H1 (cell line): ENCODE measurements around the gene ZNF425. TPM values are rescaled to one million over a fixed set of nuclear protein-coding genes. Genes with fewer than 3 reads are reported as not detected.

Experiments used
- CTCF ChIA-PET: fragments of 300-600 bp; sonication (Branson Sonifier 250); formaldehyde crosslinking; loops from one replicate; lab custom pipeline; 2021; ENCODE audit not compliant: partially characterized antibody; lab: Charles Lee
- POLR2A ChIA-PET: fragments of 300-600 bp; sonication (Branson Sonifier 250); formaldehyde crosslinking; loops from one replicate; lab custom pipeline; 2021; ENCODE audit warnings: inconsistent platforms; ENCODE audit not compliant: partially characterized antibody; lab: Charles Lee
- DNase-seq, 2 experiments: peaks; one replicate each; pipeline versions ENCODE4 v3.0.0 to v3.0.0-alpha.2; 2010 to 2022; ENCODE audit warnings: low spot score in 2 of 2, low read depth in 1 of 2, mixed read lengths in 1 of 2
- FAIRE-seq: peaks from 2 replicates; lab custom pipeline; 2011; peaks lifted over from hg19 to GRCh38; lab: Jason Lieb, UNC
- H2AFZ ChIP-seq: 2 replicates; pipeline ENCODE4 v1.8.1; 2012; ENCODE audit warnings: low read length, inconsistent platforms
- H2AK5ac ChIP-seq: 2 replicates; pipeline ENCODE4 v1.6.1; 2013; ENCODE audit warnings: low read depth, low read length
- H2BK120ac ChIP-seq: replicated peaks from 2 replicates; pipeline ENCODE3; 2013; ENCODE audit warnings: low read depth, low read length, inconsistent platforms
- H2BK12ac ChIP-seq: 2 replicates; pipeline ENCODE4 v1.6.1; 2013; ENCODE audit warnings: low read depth, low read length
- H2BK15ac ChIP-seq: 2 replicates; pipeline ENCODE4 v1.6.1; 2013; ENCODE audit warnings: low read length
- H2BK20ac ChIP-seq: 2 replicates; pipeline ENCODE4 v1.6.1; 2013; ENCODE audit warnings: low read length
- H2BK5ac ChIP-seq: 2 replicates; pipeline ENCODE4 v1.6.1; 2013; ENCODE audit warnings: low read depth, low read length
- H3K14ac ChIP-seq: 2 replicates; pipeline ENCODE4 v1.6.1; 2013; ENCODE audit warnings: inconsistent platforms; ENCODE audit not compliant: insufficient read length
- H3K18ac ChIP-seq: 2 replicates; pipeline ENCODE4 v1.6.1; 2013; ENCODE audit warnings: low read length; ENCODE audit errors: extremely low read depth
- H3K23ac ChIP-seq: 2 replicates; pipeline ENCODE4 v1.6.1; 2013; ENCODE audit warnings: inconsistent platforms; ENCODE audit not compliant: insufficient read length
- H3K23me2 ChIP-seq: 2 replicates; pipeline ENCODE4 v1.6.1; 2013; ENCODE audit warnings: low read depth, low read length
- H3K27ac ChIP-seq: 2 replicates; pipeline ENCODE4 v1.6.1; 2011; ENCODE audit warnings: low read depth, low read length, inconsistent platforms
- H3K27me3 ChIP-seq, 4 experiments: replicated peaks in 1 of 4; 1 replicate in 1 of 4; 2 replicates in 3 of 4; pipeline versions ENCODE4 v1.6.1 to v1.8.1; 2011 to 2013; ENCODE audit warnings: low read length in 3 of 4, mild to moderate bottlenecking in 3 of 4, inconsistent platforms in 2 of 4, mixed read lengths in 2 of 4, moderate library complexity in 1 of 4; ENCODE audit not compliant: control insufficient read depth in 3 of 4, insufficient read depth in 3 of 4; ENCODE audit errors: extremely low read depth in 1 of 4
- H3K36me3 ChIP-seq, 4 experiments: 2 replicates each; pipeline versions ENCODE4 v1.6.1 to v1.8.1; 2011 to 2013; ENCODE audit warnings: mild to moderate bottlenecking in 4 of 4, low read length in 3 of 4, moderate library complexity in 2 of 4, control low read depth in 1 of 4, inconsistent platforms in 1 of 4; ENCODE audit not compliant: insufficient read depth in 4 of 4, control insufficient read depth in 2 of 4
- H3K4ac ChIP-seq: replicated peaks from 2 replicates; pipeline ENCODE3; 2013; ENCODE audit warnings: low read length, low read depth, mixed read lengths, inconsistent platforms; ENCODE audit not compliant: insufficient read length
- H3K4me1 ChIP-seq, 4 experiments: replicated peaks in 1 of 4; 1 replicate in 1 of 4; 2 replicates in 3 of 4; pipeline versions ENCODE4 v1.6.1 to v1.8.1; 2011 to 2013; ENCODE audit warnings: low read length in 3 of 4, inconsistent platforms in 2 of 4, mixed read lengths in 1 of 4; ENCODE audit not compliant: insufficient read depth in 4 of 4, control insufficient read depth in 3 of 4
- H3K4me2 ChIP-seq, 2 experiments: 2 replicates each; pipeline versions ENCODE4 v1.6.1 to v1.8.1; 2011 to 2013; ENCODE audit warnings: low read depth in 2 of 2, low read length in 2 of 2, control low read depth in 1 of 2, inconsistent platforms in 1 of 2, mild to moderate bottlenecking in 1 of 2; ENCODE audit not compliant: insufficient read depth in 1 of 2
- H3K4me3 ChIP-seq, 4 experiments: fragments of 200-600, 300-600 bp in 1 of 4; sonication (generic), shearing (Covaris generic), sonication (Bioruptor Twin) in 1 of 4; 2 replicates each; pipeline versions ENCODE4 v1.5.1 to v1.8.1; 2011 to 2016; ENCODE audit warnings: low read length in 4 of 4, low read depth in 3 of 4, control low read depth in 2 of 4, inconsistent platforms in 2 of 4, mild to moderate bottlenecking in 2 of 4, mixed read lengths in 1 of 4, moderate library complexity in 1 of 4; ENCODE audit not compliant: insufficient read depth in 2 of 4; ENCODE audit errors: extremely low read depth in 1 of 4
- H3K56ac ChIP-seq: replicated peaks from 2 replicates; pipeline ENCODE3; 2013; ENCODE audit warnings: low read depth, mild to moderate bottlenecking, mixed read lengths, low read length, inconsistent platforms; ENCODE audit not compliant: insufficient read length
- H3K79me1 ChIP-seq: 2 replicates; pipeline ENCODE4 v1.6.1; 2013; ENCODE audit warnings: low read depth, low read length, control low read depth
- H3K79me2 ChIP-seq, 2 experiments: 2 replicates each; pipeline versions ENCODE4 v1.6.1 to v1.8.1; 2012 to 2013; ENCODE audit warnings: low read length in 2 of 2, mild to moderate bottlenecking in 2 of 2, inconsistent platforms in 1 of 2; ENCODE audit not compliant: insufficient read depth in 2 of 2, control insufficient read depth in 1 of 2
- H3K9ac ChIP-seq, 4 experiments: replicated peaks in 1 of 4; 1 replicate in 1 of 4; 2 replicates in 3 of 4; pipeline versions ENCODE4 v1.6.1 to v1.8.1; 2011 to 2013; ENCODE audit warnings: low read depth in 3 of 4, low read length in 3 of 4, control low read depth in 2 of 4, mild to moderate bottlenecking in 2 of 4, moderate library complexity in 2 of 4, inconsistent platforms in 1 of 4; ENCODE audit errors: extremely low read depth in 1 of 4
- H3K9me3 ChIP-seq, 2 experiments: 2 replicates each; pipeline versions ENCODE4 v1.6.1 to v1.8.1; 2012 to 2013; ENCODE audit warnings: mild to moderate bottlenecking in 2 of 2, moderate library complexity in 2 of 2, control low read depth in 1 of 2, inconsistent platforms in 1 of 2, low read depth in 1 of 2, low read length in 1 of 2, mixed read lengths in 1 of 2; ENCODE audit not compliant: insufficient read depth in 2 of 2
- H4K20me1 ChIP-seq, 2 experiments: replicated peaks in 1 of 2; 2 replicates each; pipeline versions ENCODE3 to v1.8.1; 2011 to 2013; ENCODE audit warnings: inconsistent platforms in 2 of 2, low read length in 2 of 2, mild to moderate bottlenecking in 1 of 2; ENCODE audit not compliant: insufficient read depth in 2 of 2, control insufficient read depth in 1 of 2
- H4K5ac ChIP-seq: 2 replicates; pipeline ENCODE4 v1.6.1; 2013; ENCODE audit warnings: low read length, low read depth, mixed read lengths, inconsistent platforms; ENCODE audit not compliant: insufficient read length
- H4K8ac ChIP-seq: 2 replicates; pipeline ENCODE4 v1.8.0; 2013; ENCODE audit warnings: mild to moderate bottlenecking, moderate library complexity, low read length, inconsistent platforms; ENCODE audit not compliant: insufficient read depth; ENCODE audit errors: extremely low read depth
- H4K91ac ChIP-seq: replicated peaks from 2 replicates; pipeline ENCODE3; 2013; ENCODE audit warnings: low read length, mixed read lengths, inconsistent platforms; ENCODE audit not compliant: insufficient read length
- BRCA1 ChIP-seq: IDR thresholded peaks from 2 replicates; pipeline ENCODE4 v1.6.1; 2012; ENCODE audit warnings: low read depth, low read length, improper control_type of control experiment
- CHD2 ChIP-seq: IDR thresholded peaks from 2 replicates; pipeline ENCODE4 v1.6.1; 2012; ENCODE audit warnings: low read length, improper control_type of control experiment
- GABPA ChIP-seq: IDR thresholded peaks from 2 replicates; pipeline ENCODE4 v1.6.1; 2011; ENCODE audit warnings: mild to moderate bottlenecking, low read length, moderate library complexity, borderline replicate concordance; ENCODE audit not compliant: insufficient read depth
- KDM1A ChIP-seq: fragments of 200-600, 300-600 bp; sonication (generic); IDR thresholded peaks from 2 replicates; pipeline ENCODE4 v1.7.1; 2016; ENCODE audit warnings: mild to moderate bottlenecking, low read length, borderline replicate concordance
- KDM4A ChIP-seq: IDR thresholded peaks from one replicate; pipeline ENCODE4 v1.7.1; 2012; ENCODE audit warnings: low read depth, mild to moderate bottlenecking, moderate library complexity, low read length, inconsistent platforms; ENCODE audit not compliant: severe bottlenecking
- RAD21 ChIP-seq, 2 experiments: IDR thresholded peaks in 1 of 2; conservative IDR thresholded peaks in 1 of 2; 2 replicates each; pipeline ENCODE4 v1.6.1; 2011; ENCODE audit warnings: low read depth in 2 of 2, low read length in 2 of 2, improper control_type of control experiment in 1 of 2, inconsistent platforms in 1 of 2, mild to moderate bottlenecking in 1 of 2, moderate library complexity in 1 of 2
- RBBP5 ChIP-seq: IDR thresholded peaks from 2 replicates; pipeline ENCODE4 v1.7.1; 2012; ENCODE audit warnings: low read depth, mild to moderate bottlenecking, inconsistent platforms, low read length, moderate library complexity, borderline replicate concordance
- RFX5 ChIP-seq: IDR thresholded peaks from 2 replicates; pipeline ENCODE4 v1.6.1; 2011; ENCODE audit warnings: low read depth, low read length, improper control_type of control experiment, borderline replicate concordance
- SP1 ChIP-seq: IDR thresholded peaks from 2 replicates; pipeline ENCODE4 v1.6.1; 2011; ENCODE audit warnings: low read depth, low read length
- SUZ12 ChIP-seq: fragments of 200-600 bp; sonication (generic); IDR thresholded peaks from 2 replicates; pipeline ENCODE4 v1.6.1; 2012; ENCODE audit warnings: mild to moderate bottlenecking, inconsistent platforms, low read length, moderate library complexity, mixed read lengths
- polyA plus RNA-seq, 7 experiments: library from polyadenylated mRNA; depleted of rRNA in 3 of 7; stranded (reverse) in 5 of 7; unstranded in 2 of 7; fragments of >200 nt in 5 of 7; fragments of 200-250 nt in 2 of 7; gene quantifications; 1 replicate in 5 of 7; 2 replicates in 1 of 7; 4 replicates in 1 of 7; pipeline versions ENCODE4 v1.2.1 to v1.2.3, GENCODE V29; 2011 to 2013; ENCODE audit warnings: missing spikeins in 2 of 7, mixed read lengths in 2 of 7
- total RNA-seq: library from RNA; stranded (reverse); fragmentation: NEBNext Ultra II Directional; extraction: Animal tissue kit (Norgen Biotek cat#: 25700); gene quantifications from 2 replicates; pipeline ENCODE4 v1.2.1, GENCODE V29; 2021

ZNF425 gene
- total and polyA plus RNA-seq, 2 of the 8 experiments (the other 6 are each of a cell fraction or from before 2014, with no cell fraction given), result 3.4 to 6.1 TPM

- ChIA-PET CTCF (no interaction called here), POLR2A (interaction anchor here (0.6 to 2.8 kb wide), 3 partner anchors 34 to 274 kb away, joined by 3 to 13 read pairs (median 4); no protein-coding TSS in a partner anchor)
- no peak overlapping the region for H3K23ac ChIP-seq
- no peaks in the 10 kb centered on the region for H3K79me2 ChIP-seq
- no peak overlapping the region for H3K9ac ChIP-seq
- H3K36me3 ChIP-seq, result no peaks in the 10 kb centered on the region
- H4K5ac ChIP-seq, result no peak overlapping the region
- no peak overlapping the region for H2BK20ac ChIP-seq
- no peak overlapping the region for H2BK5ac ChIP-seq
- H3K79me1 ChIP-seq, result no peaks in the 10 kb centered on the region
- H2BK120ac ChIP-seq, result no peak overlapping the region
- no peak overlapping the region for H4K91ac ChIP-seq
- H2AK5ac ChIP-seq, result no peak overlapping the region
- H3K9me3 ChIP-seq, result no peaks in the 10 kb centered on the region
- no peak overlapping the region for H2BK12ac ChIP-seq
- peaks cover 0 to 2% of the 10 kb centered on the region in 2 experiments for H4K20me1 ChIP-seq
- no peaks in the 10 kb centered on the region; a peak in 1 of 7 replicates for H3K4me1 ChIP-seq
- FAIRE-seq (no peak), DNase-seq (no peak)
- no peak overlapping the region for H3K4ac ChIP-seq
- H3K18ac ChIP-seq, result no peak overlapping the region
- no peak overlapping the region for H3K4me2 ChIP-seq
- no peak overlapping the region for H3K56ac ChIP-seq
- H3K4me3 ChIP-seq, result no peak overlapping the region
- no peaks in the 10 kb centered on the region for H3K23me2 ChIP-seq
- no peak overlapping the region for H3K14ac ChIP-seq
- no peaks in the 10 kb centered on the region for H3K27me3 ChIP-seq
- no peak overlapping the region for H4K8ac ChIP-seq
- no peak overlapping the region for H3K27ac ChIP-seq
- H2AFZ ChIP-seq, result no peak overlapping the region
- TF ChIP-seq BRCA1 (no peak), SP1 (no peak), SUZ12 (no peak), GABPA (no peak), CHD2 (no peak), RAD21 (IDR thresholded peaks at IDR 0.05 in 1 of 2, conservative IDR thresholded peaks at IDR 0.05 in 1 of 2; ENCODE audit: low read depth in 2 of 2, low read length in 2 of 2) (no peak), KDM4A (no peak), KDM1A (no peak), RFX5 (no peak), RBBP5 (no peak)
- H2BK15ac ChIP-seq, result no peak overlapping the region
Observed at GRCh38 chr7:149063476-149063875, 62.6 kb downstream of the ZNF425 start.
